GM23248 (cell line): ENCODE results near the gene ZNF142. TPM values are rescaled to one million over a fixed set of nuclear protein-coding genes. Genes with fewer than 3 reads are reported as not detected.
"Not testable (repeated sequence)": the region's sequence is repeated elsewhere in the genome, so short reads cannot be mapped to it uniquely, and the experiment has no call there.

Experiments
- DNase-seq: peaks from one replicate; pipeline ENCODE4 v3.0.0-alpha.2; 2015
- H2AFZ ChIP-seq: fragments of 200-600 bp; sonication (generic); 2 replicates; pipeline ENCODE4 v1.6.1; 2016; ENCODE audit warnings: antibody characterized with exemption
- H3F3A ChIP-seq: fragments of 200-600 bp; sonication (generic); 2 replicates; pipeline ENCODE4 v1.6.1; 2016; ENCODE audit warnings: mild to moderate bottlenecking, antibody characterized with exemption, mixed run types; ENCODE audit not compliant: insufficient read depth
- H3K27ac ChIP-seq: fragments of 200-600 bp; sonication (generic); 2 replicates; pipeline ENCODE4 v1.5.1; 2016; ENCODE audit warnings: mild to moderate bottlenecking
- H3K27me3 ChIP-seq: fragments of 200-600 bp; sonication (generic); replicated peaks from 2 replicates; pipeline ENCODE4 v1.6.1; 2016; ENCODE audit warnings: mild to moderate bottlenecking; ENCODE audit not compliant: insufficient read depth
- H3K36me3 ChIP-seq: fragments of 200-600 bp; sonication (generic); 2 replicates; pipeline ENCODE4 v1.6.1; 2016; ENCODE audit warnings: low read depth, mild to moderate bottlenecking
- H3K4me1 ChIP-seq: fragments of 200-600 bp; sonication (generic); 2 replicates; pipeline ENCODE4 v1.6.1; 2016; ENCODE audit warnings: mild to moderate bottlenecking; ENCODE audit not compliant: insufficient read depth
- H3K4me2 ChIP-seq: fragments of 200-600 bp; sonication (generic); one replicate; pipeline ENCODE4 v1.6.1; 2016; ENCODE audit warnings: mild to moderate bottlenecking; ENCODE audit not compliant: unreplicated experiment
- H3K4me3 ChIP-seq: fragments of 200-600 bp; sonication (generic); 2 replicates; pipeline ENCODE4 v1.5.1; 2016; ENCODE audit warnings: mild to moderate bottlenecking
- H3K79me2 ChIP-seq: fragments of 200-600 bp; sonication (generic); 2 replicates; pipeline ENCODE4 v1.6.1; 2016; ENCODE audit warnings: mild to moderate bottlenecking; ENCODE audit not compliant: insufficient read depth
- H3K9ac ChIP-seq: fragments of 200-600 bp; sonication (generic); 2 replicates; pipeline ENCODE4 v1.6.1; 2016; ENCODE audit warnings: mild to moderate bottlenecking
- H3K9me2 ChIP-seq: fragments of 200-600 bp; sonication (generic); 2 replicates; pipeline ENCODE4 v1.6.1; 2016; ENCODE audit warnings: mixed run types, mild to moderate bottlenecking, moderate library complexity; ENCODE audit not compliant: insufficient read depth
- H3K9me3 ChIP-seq: fragments of 200-600 bp; sonication (generic); one replicate; pipeline ENCODE4 v1.6.1; 2017; ENCODE audit warnings: low read depth
- H4K20me1 ChIP-seq: fragments of 200-600 bp; sonication (generic); 2 replicates; pipeline ENCODE4 v1.6.0; 2016; ENCODE audit not compliant: insufficient read depth
- EZH2 ChIP-seq: fragments of 200-600 bp; sonication (generic); IDR thresholded peaks from 2 replicates; pipeline ENCODE4 v1.6.1; 2018; ENCODE audit warnings: antibody characterized with exemption, mild to moderate bottlenecking; ENCODE audit not compliant: insufficient read depth, poor library complexity, severe bottlenecking
- EZH2phosphoT487 ChIP-seq: fragments of 200-600 bp; sonication (generic); IDR thresholded peaks from 2 replicates; pipeline ENCODE4 v1.6.1; 2018; ENCODE audit warnings: antibody characterized with exemption, moderate library complexity, mild to moderate bottlenecking, low read depth; ENCODE audit not compliant: insufficient read depth
- WGBS, 2 experiments: methylation state at CpG; one replicate each; pipeline ENCODE4 v1.1.6; 2015 to 2017; ENCODE audit warnings: low lambda C conversion rate in 2 of 2, low coverage in 1 of 2; ENCODE audit errors: missing lambda C conversion rate in 2 of 2; 5-methylcytosine and 5-hydroxymethylcytosine counted together
- in situ Hi-C: fragments of 300-500 bp; cut with MboI; formaldehyde crosslinking; loops from 2 replicates; pipeline ENCODE4 v1.15.0; 2020
- polyA plus RNA-seq: library from polyadenylated mRNA; unstranded; fragments of >200 nt; fragmentation: Nextera tagmentation; extraction: Ambion mirVana; gene quantifications from 2 replicates; pipeline ENCODE4 v1.2.1, GENCODE V29; 2016
- total RNA-seq: library from RNA; depleted of rRNA; stranded (reverse); fragments of >200 nt; shearing (Covaris generic); gene quantifications from 2 replicates; pipeline ENCODE4 v1.2.3, GENCODE V29; 2014

Gene ZNF142
- total and polyA plus RNA-seq, 2 experiments from 2014 or later, result 8.5 to 11.5 TPM

DNA sequence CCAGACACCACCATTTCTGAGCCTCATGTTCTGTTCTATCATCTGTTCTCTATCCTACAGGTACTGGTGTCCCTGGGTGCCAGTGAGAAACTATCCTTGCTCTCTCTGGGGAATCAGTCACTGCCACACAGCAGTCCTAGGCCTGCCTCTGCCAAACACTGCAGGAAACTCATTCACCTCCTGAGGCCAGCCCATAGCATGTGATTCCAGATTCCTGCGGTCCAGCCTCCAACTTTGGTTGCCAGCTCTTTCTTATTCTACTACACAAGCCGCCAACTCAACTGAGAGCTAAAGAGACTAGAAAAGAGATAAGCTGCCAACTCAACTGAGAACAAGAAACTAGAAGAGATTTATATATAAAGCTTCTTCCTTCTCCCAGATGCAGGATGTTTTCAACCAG is 42.4 kb upstream of the ZNF142 start:
- in situ Hi-C loops, result no loop called here
- no peaks in the 10 kb centered on the region for H3K79me2 ChIP-seq

DNA sequence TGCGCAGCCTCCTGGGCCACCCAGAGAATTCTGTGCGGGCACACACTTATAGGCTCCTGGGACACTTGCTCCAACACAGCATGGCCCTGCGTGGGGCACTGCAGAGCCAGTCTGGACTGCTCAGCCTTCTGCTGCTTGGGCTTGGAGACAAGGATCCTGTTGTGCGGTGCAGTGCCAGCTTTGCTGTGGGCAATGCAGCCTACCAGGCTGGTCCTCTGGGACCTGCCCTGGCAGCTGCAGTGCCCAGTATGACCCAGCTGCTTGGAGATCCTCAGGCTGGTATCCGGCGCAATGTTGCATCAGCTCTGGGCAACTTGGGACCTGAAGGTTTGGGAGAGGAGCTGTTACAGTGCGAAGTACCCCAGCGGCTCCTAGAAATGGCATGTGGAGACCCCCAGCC is 39.5 kb upstream of the ZNF142 start:
- no peak overlapping the region for H3K9ac ChIP-seq
- DNase-seq, result no peak
- H3K4me1 ChIP-seq, result peaks cover 9% of the 10 kb centered on the region
- H3K36me3 ChIP-seq, result peaks cover 17% of the 10 kb centered on the region; the same call in 1 of the 2 replicates
- H2AFZ ChIP-seq, result no peak overlapping the region
- H3K27me3 ChIP-seq, result no peaks in the 10 kb centered on the region
- in situ Hi-C loops, result no loop called here
- 84 to 90% methylated on average over 8 of the region's 8 CpGs for WGBS, 2 experiments
- H3K27ac ChIP-seq, result no peak overlapping the region
- no peak overlapping the region for H3K4me3 ChIP-seq
- H3K9me2 ChIP-seq, result no peaks in the 10 kb centered on the region
- 0 out of 2 replicates have a peak, but pooled peaks cover 6% of the 10 kb centered on the region for H3F3A ChIP-seq
- no peaks in the 10 kb centered on the region for H4K20me1 ChIP-seq
- H3K9me3 ChIP-seq, result no peaks in the 10 kb centered on the region
- no peaks in the 10 kb centered on the region for H3K79me2 ChIP-seq
- TF ChIP-seq EZH2 (no peak), EZH2phosphoT487 (no peak)
- no peak overlapping the region for H3K4me2 ChIP-seq

More for the DNA sequence above, 42.4 kb upstream of the ZNF142 start:
- TF ChIP-seq EZH2 (no peak), EZH2phosphoT487 (no peak)
- peaks cover 7% of the 10 kb centered on the region; the same call in 1 of the 2 replicates for H3K36me3 ChIP-seq
- H3K4me3 ChIP-seq, result no peak overlapping the region
- H3K27ac ChIP-seq, result no peak overlapping the region
- 52 to 60% methylated on average over 2 of the region's 2 CpGs for WGBS, 2 experiments
- H2AFZ ChIP-seq, result no peak overlapping the region
- no peaks in the 10 kb centered on the region for H3K9me3 ChIP-seq
- H4K20me1 ChIP-seq, result no peaks in the 10 kb centered on the region
- no peaks in the 10 kb centered on the region for H3K4me1 ChIP-seq
- 0 out of 2 replicates have a peak, but pooled peaks cover 6% of the 10 kb centered on the region for H3F3A ChIP-seq
- H3K27me3 ChIP-seq, result no peaks in the 10 kb centered on the region
- peak; percentile 63 for DNase-seq
- H3K9ac ChIP-seq, result no peak overlapping the region
- H3K4me2 ChIP-seq, result no peak overlapping the region
- no peaks in the 10 kb centered on the region for H3K9me2 ChIP-seq

DNA sequence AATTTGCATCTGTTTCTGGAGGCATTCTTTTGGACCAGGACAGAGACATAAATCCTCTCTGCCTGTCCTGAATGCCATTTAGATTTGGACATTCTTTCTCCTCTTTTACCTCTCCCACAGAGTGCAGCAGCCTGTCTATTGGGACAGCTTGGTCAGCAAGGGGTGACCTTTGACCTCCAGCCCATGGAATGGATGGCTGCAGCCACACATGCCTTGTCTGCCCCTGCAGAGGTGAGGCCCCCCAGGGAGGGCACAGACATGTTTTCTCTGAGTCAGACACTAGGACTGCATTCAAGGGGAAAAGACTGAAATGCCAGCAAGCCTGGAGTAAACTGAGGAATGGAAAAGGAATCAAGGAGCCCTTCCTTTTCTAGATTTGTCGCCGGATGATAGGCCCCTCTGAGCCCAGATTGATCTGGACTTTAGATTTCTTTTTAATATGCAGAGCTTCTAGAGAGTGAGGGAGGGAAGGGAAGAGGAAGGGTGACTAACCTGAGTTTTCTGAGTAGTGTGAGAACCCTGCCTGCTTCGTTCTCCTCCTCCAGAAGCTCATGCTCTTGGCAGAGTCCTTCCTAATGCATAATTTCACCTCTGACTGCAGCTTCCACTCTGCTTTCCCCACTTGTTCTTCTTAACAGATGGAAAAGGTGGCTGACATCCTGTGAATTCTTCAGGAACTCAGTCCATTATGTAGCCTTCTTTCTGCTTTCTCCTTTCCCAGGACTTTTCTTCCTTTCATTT is 35.2 kb upstream of the ZNF142 start:
- Histone ChIP-seq H3K4me1 (peaks cover 21% of the 10 kb centered on the region), H3K27ac (peak overlapping the region; percentile 36), H3K4me3 (no peak overlapping the region), H3F3A (peaks cover 22% of the 10 kb centered on the region), H3K9me2 (no peaks in the 10 kb centered on the region), H3K4me2 (no peak overlapping the region), H3K79me2 (no peaks in the 10 kb centered on the region), H2AFZ (no peak overlapping the region), H4K20me1 (no peaks in the 10 kb centered on the region), H3K9ac (no peak overlapping the region), H3K9me3 (no peaks in the 10 kb centered on the region), H3K27me3 (no peaks in the 10 kb centered on the region), H3K36me3 (peaks cover 35% of the 10 kb centered on the region; the same call in 1 of the 2 replicates)
- TF ChIP-seq EZH2phosphoT487 (no peak), EZH2 (no peak)
- peak; percentile 76 for DNase-seq
- 74 to 81% methylated on average over 3 of the region's 3 CpGs for WGBS, 2 experiments
- in situ Hi-C loops, result no loop called here

DNA sequence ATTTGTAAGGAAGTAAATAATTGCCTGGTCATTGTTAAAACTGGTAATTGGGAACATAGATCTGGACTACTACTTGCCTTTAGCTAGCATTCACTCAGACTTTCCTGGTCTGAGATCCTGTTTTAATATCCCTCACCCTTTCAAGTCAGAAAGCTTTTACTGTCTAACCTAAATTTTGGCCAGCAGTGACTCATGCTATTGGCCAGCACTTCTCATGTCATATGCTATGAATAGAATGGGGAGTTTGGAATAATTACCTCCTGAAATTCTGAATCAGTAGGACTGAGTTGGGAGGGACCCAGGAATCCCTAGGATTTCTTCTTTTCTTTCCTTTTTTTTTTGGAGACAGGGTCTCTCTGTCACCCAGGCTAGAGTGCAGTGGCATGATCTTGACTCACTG is 31.8 kb upstream of the ZNF142 start:
- Histone ChIP-seq H3K4me2 (peak overlapping the region; percentile 24), H3K9me2 (no peaks in the 10 kb centered on the region), H3K27ac (peak overlapping the region; percentile 48), H3K4me3 (no peak overlapping the region), H3K4me1 (peaks cover 21% of the 10 kb centered on the region), H3K27me3 (no peaks in the 10 kb centered on the region), H3K79me2 (no peaks in the 10 kb centered on the region), H3F3A (peaks cover 33% of the 10 kb centered on the region), H2AFZ (no peak overlapping the region), H3K9me3 (no peaks in the 10 kb centered on the region), H4K20me1 (no peaks in the 10 kb centered on the region), H3K36me3 (peaks cover 36% of the 10 kb centered on the region; the same call in 1 of the 2 replicates), H3K9ac (no peak overlapping the region)
- in situ Hi-C loops, result no loop called here
- TF ChIP-seq EZH2phosphoT487 (no peak), EZH2 (no peak)
- peak; percentile 82 for DNase-seq

DNA sequence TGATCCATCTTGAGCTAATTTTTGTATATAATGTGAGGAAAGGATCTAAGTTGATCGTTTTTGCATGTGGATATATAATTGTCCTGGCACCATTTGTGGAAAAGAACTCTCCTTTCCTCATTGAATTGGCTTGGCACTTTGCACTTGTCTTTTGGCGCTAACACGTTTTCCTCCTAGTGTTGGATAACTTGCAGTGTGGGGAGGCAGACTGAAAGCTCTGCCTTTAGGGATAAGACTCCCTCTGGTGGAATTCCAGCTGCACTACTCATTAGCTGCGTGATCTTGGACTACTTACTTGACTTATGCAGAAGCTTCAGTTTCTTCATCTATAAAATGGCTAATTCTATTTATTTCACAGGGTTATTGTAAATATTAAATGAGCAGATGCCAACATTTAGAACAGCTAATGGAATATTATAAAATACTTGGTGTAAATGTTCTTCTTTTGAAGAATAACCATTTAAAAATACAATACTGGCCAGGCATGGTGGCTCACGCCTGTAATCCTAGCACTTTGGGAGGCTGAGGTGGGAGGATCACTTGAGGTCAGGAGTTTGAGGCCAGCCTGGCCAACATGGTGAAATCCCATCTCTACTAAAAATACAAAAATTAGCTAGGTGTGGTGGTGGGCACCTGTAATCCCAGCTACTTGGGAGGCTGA is 28.1 kb upstream of the ZNF142 start:
- Histone ChIP-seq H3F3A (peaks cover 34% of the 10 kb centered on the region), H3K36me3 (peaks cover 22% of the 10 kb centered on the region; the same call in 1 of the 2 replicates), H3K4me1 (peaks cover 12% of the 10 kb centered on the region)
- DNase-seq, result peak; percentile 92
- H3K9ac ChIP-seq, H3K4me2 ChIP-seq, in situ Hi-C loops, H4K20me1 ChIP-seq, H3K4me3 ChIP-seq, H3K27ac ChIP-seq, H3K9me2 ChIP-seq, H3K9me3 ChIP-seq, H2AFZ ChIP-seq, H3K79me2 ChIP-seq, H3K27me3 ChIP-seq: not testable (repeated sequence)
- 22% methylated on average over 5 of the region's 5 CpGs for WGBS, 2 experiments
